AG09319 (cell line): ENCODE data around the gene BAG1.

ENCODE experiments used
- DNase-seq: peaks from one replicate; pipeline ENCODE4 v3.0.0-alpha.2; 2010; ENCODE audit warnings: low read depth; ENCODE audit errors: extremely low read depth
- TF ChIP-seq, protein P1 (sequence below): IDR thresholded peaks from 2 replicates; pipeline ENCODE4 v1.5.1; 2011; ENCODE audit warnings: low read depth, mild to moderate bottlenecking, inconsistent platforms, low read length, moderate library complexity

BAG1 gene

DNA sequence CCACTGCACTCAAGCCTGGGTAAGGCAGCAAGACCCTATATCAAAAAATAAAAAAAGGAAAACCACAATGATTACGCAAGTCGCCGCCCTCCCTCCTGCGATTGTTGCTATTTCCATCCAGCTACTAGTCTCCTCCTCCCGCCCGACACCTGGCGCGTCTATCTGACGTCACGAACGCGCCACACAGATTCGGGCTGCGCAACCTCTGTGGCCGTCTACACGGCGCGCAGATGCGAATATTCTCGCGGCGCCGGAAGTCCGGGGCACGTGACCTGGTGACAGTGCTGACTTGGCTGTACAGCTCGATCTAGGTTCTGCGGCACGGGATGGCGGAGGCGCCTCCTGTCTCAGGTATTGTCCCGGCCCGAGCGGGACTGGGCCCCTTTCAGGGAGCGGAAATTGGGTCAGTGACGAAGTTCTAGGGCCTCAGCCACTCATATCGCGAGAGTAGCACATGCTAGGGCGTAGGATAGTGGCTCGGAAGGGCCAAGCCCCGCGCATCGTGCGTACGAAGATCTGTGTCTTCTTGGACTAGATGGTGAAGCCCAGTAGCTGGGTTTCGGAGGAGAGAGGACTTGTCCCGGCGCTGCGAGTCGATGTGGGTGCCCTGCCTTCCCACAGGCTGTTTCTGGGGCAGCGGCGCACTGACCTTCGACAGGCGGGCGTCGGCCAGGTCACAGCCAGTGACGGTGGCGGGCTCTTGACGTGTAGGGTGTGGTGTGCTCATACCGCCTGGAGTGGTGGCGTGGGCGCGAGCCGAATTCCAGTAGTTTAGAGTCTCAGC is 25.9 kb upstream of the BAG1 start, which contains the start of gene NFX1:
NFX1 (plus strand) TSS at position 270 of the 784 bp plus-strand sequence; CDS start at position 327, 57 bp downstream.
- TF ChIP-seq, protein P1, sequence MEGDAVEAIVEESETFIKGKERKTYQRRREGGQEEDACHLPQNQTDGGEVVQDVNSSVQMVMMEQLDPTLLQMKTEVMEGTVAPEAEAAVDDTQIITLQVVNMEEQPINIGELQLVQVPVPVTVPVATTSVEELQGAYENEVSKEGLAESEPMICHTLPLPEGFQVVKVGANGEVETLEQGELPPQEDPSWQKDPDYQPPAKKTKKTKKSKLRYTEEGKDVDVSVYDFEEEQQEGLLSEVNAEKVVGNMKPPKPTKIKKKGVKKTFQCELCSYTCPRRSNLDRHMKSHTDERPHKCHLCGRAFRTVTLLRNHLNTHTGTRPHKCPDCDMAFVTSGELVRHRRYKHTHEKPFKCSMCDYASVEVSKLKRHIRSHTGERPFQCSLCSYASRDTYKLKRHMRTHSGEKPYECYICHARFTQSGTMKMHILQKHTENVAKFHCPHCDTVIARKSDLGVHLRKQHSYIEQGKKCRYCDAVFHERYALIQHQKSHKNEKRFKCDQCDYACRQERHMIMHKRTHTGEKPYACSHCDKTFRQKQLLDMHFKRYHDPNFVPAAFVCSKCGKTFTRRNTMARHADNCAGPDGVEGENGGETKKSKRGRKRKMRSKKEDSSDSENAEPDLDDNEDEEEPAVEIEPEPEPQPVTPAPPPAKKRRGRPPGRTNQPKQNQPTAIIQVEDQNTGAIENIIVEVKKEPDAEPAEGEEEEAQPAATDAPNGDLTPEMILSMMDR = no peak
- DNase-seq = peak; percentile 98

DNA sequence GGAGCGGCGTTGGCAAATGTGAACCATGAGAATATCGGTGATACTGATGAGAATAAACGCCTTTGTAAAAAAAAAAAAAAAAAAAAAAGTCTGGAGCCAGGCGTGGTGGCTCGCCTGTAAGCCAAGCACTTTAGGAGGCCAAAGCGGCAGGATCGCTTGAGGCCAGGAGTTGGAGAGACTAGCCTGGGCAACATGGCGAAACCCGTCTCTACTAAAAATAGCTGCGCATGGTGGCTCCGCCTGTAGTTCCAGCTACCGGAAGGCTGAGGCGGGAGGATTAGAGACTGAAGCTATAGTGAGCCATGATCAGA is 25.4 kb upstream of the BAG1 start:
- TF ChIP-seq, protein P1 = no peak
- DNase-seq = no peak

DNA sequence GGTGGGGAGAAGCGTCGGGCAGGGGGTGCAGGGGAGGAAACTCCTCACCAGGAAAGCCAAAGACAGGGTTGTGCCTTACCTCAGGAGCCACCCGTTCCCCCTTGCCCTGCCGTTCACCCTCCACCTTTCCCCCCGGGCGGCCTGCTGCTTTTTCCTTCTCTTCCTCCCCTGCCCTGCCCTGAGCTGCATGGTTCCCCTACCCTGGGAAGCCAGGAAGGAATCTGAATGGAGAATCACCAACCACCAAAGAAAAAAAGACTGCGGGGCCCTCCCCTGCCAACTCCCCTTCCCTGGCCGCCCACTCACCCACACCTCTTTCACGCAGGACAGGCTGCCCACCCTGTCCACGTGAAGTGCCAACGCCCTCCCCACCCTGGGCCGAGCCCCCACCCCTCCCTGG is 25.0 kb upstream of the BAG1 start:
- TF ChIP-seq, protein P1 = no peak
- no peak for DNase-seq

DNA sequence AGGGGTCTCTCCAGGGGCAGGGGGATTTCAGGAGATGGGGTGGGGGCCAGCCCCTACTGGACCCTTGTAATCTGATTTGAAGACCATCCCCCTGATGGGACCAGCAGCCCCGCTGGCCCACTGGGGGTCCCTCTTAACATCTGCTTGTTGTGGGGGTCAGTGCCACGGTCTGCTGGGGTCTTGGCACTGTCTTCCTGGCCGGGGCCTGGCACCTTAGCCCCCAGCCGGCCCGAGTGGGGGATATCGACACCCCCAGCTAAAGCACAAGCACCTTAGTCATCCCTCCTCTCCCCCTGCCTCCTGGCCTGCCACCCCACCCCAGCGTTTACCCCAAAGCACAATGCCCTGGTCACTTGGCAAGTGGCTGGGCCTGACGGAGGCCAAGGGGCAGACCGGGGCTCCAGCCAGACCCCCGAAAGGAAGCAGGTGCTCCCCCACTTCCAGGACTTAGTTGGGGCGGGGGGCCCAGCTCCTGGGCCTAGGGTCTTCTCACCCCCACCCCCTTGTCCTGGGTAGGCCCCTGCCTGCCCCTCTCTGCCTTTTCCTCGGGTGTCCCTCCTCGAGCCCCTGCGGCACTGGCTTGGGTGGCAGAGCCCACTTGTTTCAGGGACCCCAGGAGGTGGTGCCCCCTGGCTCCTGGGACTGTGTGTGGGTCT is 24.4 kb upstream of the BAG1 start:
- TF ChIP-seq, protein P1 = no peak

DNA sequence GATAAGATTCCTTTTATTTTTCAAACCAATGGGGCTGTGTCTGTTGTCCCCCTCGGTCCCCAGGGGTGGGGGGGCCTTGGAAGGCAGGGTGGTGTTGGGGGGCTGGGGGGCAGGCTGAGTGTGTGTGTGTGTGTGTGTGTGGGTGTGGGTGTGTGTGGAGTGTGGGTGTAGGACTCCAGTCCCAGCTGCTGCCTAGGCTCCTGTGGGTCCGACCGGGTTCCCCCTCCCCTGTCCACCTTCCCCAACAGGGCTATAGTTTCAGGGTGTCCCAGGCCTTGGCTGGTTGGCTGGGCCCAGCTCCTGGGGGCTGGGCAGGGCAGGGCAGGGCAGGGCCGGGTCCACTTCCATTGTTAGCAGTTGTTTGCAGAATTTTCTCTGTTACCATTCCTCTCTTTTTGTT is 23.7 kb upstream of the BAG1 start:
- DNase-seq = no peak
- TF ChIP-seq, protein P1 = no peak

More for the DNA sequence above, 24.4 kb upstream of the BAG1 start:
- no peak for DNase-seq

DNA sequence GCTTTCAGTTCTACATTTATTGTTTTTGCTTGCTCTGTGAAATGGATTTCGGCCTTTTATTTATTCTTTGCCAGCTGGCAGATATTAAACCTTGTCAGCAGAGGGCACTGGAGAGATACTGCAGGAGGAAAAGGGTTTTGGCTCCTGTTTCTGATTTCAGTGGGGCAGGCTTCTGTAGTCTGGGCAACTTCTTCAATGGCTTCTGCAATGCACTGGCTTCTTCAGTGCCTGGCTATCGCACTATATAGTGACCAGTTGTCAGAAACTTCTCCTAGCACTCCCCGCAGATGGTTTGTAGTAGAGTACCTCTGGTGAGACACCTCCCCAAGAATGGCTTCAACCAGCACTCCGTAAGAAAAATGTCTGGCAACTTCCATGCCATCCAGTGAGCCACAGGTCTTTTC is 22.6 kb upstream of the BAG1 start:
- TF ChIP-seq, protein P1 = peak; percentile 85
- DNase-seq = peak; percentile 54

DNA sequence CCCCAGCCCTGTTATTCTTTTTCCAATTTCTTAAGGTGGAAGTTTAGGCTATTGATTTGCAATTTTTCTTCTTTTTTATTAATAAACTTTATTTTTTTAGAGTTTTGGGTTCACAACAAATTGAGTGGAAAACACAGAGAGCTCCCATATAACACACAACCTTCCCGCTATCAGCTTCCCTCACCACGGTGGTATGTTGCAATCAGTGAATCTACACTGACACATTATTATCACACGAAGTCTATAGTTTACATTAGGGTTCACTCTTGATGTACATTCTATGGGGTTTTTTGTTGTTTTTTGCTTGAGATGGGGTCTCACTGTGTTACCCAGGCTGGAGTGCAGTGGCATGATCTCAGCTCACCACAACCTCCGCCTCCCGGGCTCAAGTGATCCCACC is 21.0 kb upstream of the BAG1 start:
- no peak for DNase-seq
- TF ChIP-seq, protein P1 = no peak
